Measurements from ENCODE around the gene GH1.
A peak's percentile ranks its signal among the peaks of the same experiment; 100 is the strongest.
"Not testable (repeated sequence)": the region's sequence is repeated elsewhere in the genome, so short reads cannot be mapped to it uniquely, and the experiment has no call there.

The GH1 gene

DNA sequence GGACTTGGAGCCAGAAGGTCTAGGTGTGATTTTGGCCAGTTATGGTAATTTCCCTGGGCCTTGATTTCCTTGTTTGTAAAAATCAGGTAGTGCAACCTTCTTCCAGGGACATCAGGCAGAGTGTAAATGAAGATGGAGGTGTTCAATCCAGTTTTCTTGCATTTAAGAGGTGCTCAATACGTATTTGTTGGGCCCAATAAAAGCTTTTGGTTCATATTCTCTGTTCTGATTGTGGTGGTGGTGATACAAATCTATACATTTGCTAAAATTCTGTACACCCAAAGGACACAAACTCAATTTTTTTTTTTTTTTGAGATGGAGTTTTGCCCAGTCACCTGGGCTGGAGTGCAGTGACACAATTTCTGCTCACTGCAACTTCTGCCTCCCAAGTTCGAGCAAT is 7.5 kb upstream of the GH1 start:
- no peak for DNase-seq (ENCODE audit: low read depth)

DNA sequence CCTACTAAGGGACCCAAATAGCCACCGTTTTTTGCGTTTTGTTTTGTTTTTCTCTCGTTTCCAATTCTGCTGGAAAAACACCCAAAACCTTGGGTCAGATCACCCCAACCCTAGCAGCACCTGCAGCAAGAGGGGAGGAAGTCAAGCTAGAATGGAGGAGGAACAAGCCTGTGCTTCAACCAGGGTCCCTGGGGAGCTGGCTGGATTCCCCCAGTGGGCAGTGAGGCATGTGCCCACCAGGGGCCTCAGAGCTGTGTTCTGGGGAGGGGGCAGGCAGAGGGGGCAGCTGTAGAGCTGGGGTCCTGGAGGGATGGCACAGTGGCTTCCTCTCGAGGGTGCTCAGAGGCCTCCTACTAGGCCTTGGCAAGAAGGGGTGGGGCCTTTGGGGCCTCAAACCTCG is 7.0 kb upstream of the GH1 start:
- DNase-seq (ENCODE audit: low read depth): no peak

DNA sequence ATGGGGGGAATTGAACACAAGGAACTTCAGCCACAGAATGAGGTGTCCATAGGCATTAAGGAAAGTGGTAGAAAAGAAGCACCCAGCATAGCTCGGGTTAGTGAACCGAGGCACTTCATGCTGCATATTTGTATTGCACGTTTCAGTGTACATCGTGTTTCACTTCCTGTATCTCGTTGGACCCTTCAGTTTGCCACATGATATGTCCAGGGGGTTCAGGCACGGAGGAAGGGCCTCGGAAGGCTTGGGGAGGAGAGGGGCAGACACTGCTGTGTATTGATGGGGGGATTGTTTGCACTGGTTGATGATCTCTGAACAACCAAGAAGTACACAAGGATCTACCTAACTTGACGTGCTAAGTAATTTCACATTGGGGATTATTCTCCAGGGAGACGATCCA is 3.8 kb upstream of the GH1 start:
- not testable (repeated sequence) for DNase-seq (ENCODE audit: low read depth)

DNA sequence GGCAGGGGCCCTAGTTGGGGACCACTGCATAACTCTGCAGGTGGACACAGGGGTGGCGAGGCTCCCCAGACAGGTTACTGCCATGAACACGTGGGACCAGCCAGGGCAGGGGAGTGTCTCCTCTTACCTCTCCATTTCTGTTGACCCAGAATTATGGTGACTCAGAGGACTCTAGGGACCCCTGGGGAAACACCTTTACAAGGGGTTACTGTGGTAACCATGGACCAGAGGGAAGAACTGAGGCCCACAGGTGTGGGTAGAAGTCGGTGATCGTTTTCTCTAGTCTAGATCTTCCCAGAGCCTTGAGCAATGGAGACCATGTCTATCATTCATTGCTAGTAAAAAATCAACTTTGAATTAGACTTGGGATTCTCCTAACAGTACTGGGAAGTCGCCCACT is 2.1 kb upstream of the GH1 start:
- not testable (repeated sequence) for DNase-seq (ENCODE audit: low read depth)

DNA sequence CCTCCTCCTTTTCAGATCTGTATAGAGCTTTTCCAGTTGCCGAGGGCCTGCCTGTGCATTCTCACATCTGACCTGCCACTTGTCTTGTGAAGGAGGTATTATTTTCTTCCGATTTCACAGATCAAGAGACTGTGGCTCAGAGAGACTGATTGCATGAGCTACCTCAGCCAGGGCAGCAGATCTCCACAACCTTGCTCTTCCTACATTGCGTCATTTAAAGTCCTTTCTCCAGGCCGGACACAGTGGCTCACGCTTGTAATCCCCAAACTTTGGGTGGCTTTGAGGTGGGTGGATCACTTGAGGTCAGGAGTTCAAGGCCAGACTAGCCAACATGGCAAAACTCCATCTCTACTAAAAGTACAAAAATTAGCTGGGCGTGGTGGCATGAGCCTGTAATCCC is 1.4 kb upstream of the GH1 start:
- peak; percentile 6 for DNase-seq (ENCODE audit: low read depth)

DNA sequence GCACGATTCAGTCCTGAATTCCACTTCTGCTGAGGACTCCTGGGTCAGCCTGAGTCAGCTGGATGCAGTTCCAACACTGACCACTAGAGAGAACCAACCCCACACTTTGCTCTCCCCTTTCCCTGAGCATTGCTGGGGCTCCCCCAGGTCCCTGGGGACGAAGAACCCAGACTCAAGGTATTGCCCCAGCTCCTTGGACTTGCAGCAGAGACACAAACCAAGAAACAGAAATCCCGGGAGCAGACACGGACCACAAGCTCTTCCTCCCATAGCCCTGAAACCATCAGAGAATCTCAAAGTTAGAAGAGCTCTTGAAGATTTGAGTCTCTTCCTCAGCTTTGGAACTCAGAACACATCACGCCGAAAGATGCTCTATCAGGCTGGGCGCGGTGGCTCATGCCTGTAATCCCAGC is 678 bp upstream of the GH1 start:
- peak; percentile 39 for DNase-seq (ENCODE audit: low read depth)

DNA sequence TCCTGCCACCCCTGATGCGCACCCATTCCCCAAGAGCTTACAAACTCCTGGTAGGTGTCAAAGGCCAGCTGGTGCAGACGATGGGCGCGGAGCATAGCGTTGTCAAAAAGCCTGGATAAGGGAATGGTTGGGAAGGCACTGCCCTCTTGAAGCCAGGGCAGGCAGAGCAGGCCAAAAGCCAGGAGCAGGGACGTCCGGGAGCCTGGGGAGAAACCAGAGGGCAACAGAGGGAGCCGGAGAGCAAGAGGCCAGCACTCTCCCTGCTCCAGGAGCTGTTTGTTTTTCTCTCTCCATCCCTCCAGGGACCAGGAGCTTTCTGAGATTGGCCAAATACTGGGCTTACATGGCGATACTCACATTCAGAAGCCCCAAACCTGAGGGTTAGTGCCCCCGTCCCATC is 334 bp downstream of the GH1 start:
- DNase-seq (ENCODE audit: low read depth): no peak

DNA sequence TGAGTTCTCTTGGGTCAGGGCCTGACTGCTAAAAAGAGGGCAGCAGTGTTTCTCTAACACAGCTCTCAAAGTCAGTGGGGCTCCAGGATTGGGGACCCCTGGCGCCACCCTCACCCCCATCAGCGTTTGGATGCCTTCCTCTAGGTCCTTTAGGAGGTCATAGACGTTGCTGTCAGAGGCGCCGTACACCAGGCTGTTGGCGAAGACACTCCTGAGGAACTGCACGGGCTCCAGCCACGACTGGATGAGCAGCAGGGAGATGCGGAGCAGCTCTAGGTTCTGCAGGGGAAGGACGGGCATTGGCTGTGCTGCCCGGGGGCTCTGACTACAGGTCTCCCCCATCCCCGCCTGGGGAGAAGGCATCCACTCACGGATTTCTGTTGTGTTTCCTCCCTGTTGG is 993 bp downstream of the GH1 start:
- DNase-seq (ENCODE audit: low read depth): no peak

DNA sequence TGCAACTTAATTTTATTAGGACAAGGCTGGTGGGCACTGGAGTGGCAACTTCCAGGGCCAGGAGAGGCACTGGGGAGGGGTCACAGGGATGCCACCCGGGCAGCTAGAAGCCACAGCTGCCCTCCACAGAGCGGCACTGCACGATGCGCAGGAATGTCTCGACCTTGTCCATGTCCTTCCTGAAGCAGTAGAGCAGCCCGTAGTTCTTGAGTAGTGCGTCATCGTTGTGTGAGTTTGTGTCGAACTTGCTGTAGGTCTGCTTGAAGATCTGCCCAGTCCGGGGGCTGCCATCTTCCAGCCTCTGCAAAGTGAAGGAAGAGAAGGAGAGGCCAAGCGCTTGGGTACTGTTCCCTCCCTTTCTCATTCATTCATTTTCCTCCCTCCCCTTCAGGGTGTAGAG is 1.4 kb downstream of the GH1 start:
- DNase-seq (ENCODE audit: low read depth): not testable (repeated sequence)

DNA sequence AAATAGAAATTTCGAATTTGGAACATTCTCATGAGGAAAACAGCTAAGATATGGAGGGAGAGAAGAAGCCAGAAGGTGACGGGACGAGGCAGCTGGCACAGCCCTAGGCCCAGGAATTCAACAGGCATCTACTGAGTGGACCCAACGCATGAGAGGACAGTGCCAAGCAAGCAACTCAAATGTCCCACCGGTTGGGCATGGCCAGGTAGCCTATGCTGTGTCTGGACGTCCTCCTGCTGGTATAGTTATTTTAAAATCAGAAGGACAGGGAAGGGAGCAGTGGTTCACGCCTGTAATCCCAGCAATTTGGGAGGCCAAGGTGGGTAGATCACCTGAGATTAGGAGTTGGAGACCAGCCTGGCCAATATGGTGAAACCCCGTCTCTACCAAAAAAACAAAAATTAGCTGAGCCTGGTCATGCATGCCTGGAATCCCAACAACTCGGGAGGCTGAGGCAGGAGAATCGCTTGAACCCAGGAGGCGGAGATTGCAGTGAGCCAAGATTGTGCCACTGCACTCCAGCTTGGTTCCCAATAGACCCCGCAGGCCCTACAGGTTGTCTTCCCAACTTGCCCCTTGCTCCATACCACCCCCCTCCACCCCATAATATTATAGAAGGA is 2.0 kb downstream of the GH1 start:
- DNase-seq (ENCODE audit: low read depth): no peak

DNA sequence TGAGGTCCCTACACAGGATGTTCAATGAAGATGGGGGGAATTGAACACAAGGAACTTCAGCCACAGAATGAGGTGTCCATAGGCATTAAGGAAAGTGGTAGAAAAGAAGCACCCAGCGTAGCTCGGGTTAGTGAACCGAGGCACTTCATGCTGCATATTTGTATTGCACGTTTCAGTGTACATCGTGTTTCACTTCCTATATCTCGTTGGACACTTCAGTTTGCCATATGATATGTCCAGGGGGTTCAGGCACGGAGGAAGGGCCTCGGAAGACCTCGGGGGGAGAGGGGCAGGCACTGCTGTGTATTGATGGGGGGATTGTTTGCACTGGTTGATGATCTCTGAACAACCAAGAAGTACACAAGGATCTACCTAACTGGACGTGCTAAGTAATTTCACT is 2.9 kb downstream of the GH1 start:
- DNase-seq (ENCODE audit: low read depth): not testable (repeated sequence)

DNA sequence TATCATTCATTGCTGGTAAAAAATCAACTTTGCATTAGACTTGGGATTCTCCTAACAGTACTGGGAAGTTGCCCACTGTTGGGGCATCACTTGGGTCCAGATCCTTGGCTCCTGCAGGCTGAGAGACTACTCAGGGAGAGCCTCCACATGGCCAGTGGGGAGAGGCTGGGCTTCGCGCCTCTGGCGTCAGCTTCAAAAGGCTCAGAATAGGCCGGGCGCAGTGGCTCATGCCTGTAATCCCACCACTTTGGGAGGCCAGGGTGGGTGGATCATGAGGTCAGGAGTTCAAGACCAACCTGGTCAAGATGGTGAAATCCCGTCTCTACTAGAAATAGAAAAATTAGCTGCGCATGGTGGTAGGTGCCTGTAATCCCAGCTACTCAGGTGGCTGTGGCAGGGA is 4.2 kb downstream of the GH1 start:
- no peak for DNase-seq (ENCODE audit: low read depth)

DNA sequence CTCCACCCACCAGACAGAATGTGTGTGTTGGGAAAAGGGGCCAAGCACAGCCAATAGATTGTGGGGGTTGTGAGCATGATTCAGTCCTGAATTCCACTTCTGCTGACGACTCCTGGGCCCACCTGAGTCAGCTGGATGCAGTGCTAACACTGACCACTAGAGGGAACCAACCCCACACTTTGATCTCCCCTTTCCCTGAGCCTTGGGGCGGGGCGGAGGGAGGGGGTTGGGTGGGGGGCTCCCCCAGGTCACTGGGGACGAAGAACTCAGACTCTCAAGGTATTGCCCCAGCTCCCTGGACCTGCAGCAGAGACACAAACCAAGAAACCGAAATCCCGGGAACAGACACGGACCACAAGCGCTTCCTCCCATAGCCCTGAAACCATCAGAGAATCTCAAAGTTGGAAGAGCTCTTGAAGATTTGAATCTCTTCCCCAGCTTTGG is 7.0 kb downstream of the GH1 start:
- peak; percentile 13 for DNase-seq (ENCODE audit: low read depth)

DNA sequence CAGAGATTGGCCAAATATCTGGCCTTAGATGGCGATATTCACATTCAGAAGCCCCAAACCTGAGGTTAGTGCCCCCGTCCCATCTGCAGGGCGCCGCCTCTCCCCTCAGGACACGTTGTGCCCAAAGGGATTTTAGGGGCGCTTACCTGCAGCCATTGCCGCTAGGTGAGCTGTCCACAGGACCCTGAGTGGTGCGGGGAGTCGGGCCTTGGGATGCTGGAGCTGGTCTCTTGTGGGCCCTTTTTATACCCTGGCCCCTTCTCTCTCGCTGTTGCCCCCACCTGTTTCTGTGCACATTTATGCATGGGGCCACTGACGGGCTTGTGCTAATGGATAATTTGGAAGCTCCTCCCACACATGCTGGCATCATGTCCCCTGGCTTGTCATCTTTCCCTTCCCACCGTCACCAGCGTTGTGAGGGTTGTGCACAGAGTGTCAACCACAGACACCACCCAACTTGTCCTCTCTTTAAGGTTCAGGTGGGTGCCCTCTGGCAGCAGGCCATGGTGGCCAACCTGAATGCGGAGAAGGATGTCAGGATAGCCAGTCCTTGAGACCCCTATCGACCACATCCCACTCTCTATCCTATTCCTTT is 7.5 kb downstream of the GH1 start, which contains the start of gene CSHL1:
Gene CSHL1, minus strand, starts transcription at position 218 of the 595 bp plus-strand sequence. Its CDS starts 62 bp downstream, at position 156.
- no peak for DNase-seq (ENCODE audit: low read depth)

DNA sequence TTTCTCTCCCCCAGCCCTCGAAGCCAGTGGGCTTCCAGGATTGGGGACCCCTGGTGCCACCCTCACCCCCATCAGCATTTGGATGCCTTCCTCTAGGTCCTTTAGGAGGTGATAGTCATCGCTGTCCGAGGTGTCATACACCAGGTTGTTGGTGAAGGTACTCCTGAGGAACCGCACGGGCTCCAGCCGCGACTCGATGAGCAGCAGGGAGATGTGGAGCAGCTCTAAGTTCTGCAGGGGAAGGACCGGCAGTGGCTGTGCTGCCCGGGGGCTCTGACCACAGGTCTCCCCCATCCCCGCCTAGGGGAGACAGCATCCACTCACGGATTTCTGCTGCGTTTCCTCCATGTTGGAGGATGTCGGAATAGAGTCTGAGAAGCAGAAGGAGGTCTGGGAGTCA is 8.5 kb downstream of the GH1 start:
- no peak for DNase-seq (ENCODE audit: low read depth)

DNA sequence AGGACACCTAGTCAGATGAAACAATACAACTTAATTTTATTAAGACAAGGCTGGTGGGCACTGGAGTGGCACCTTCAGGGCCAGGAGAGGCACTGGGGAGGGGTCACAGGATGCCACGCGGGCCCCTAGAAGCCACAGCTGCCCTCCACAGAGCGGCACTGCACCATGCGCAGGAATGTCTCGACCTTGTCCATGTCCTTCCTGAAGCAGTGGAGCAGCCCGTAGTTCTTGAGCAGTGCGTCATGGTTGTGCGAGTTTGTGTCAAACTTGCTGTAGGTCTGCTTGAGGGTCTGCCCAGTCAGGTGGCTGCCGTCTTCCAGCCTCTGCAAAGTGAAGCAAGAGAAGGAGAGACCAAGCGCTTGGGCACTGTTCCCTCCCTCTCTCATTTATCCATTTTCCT is 9.1 kb downstream of the GH1 start:
- not testable (repeated sequence) for DNase-seq (ENCODE audit: low read depth)

DNA sequence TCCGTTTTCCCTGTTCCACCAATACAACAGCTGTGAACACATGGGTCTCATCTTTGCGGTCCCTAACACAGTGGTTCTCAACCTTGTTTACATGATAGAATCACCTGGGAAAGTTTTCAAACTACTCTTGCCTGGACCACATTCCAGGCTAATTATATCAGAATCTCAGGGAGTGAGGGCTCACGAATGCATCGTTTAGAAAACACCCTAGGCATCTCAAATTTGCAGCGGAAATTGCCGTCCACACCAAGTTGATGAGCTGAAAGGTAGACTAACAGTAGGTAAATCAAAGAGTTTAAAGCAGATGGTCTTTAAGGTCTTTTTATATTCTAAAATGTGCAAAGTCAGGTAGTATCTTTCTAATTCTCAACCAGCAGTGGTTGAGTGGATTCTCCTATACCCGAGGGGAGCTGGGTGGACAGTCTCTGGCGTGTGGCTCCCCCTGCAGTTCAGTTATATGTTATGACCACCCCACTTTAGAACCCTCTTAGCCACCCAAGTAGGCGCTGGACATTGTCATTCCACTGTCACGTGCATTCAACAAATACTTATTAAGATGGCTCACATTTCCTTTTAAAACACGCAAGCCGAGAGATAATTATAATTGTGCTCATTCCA is 11.4 kb downstream of the GH1 start:
- peak; percentile 12 for DNase-seq (ENCODE audit: low read depth)

DNA sequence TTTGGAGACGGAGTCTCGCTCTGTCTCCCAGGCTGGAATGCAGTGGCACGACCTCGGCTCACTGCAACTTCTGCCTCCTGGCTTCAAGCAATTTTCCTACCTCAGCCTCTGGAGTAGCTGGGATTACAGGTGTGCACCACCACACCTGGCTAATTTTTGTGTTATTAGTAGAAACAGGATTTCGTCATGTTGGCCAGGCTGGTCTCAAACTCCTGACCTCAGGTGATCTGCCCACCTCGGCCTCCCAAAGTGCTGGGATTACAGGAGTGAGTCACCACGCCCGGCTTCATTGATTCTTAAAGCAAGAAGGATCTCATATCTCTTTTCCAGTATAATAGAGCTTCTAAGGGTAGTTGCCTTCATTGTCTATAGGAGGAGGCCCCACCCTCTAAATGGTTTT is 13.8 kb downstream of the GH1 start:
- DNase-seq (ENCODE audit: low read depth): not testable (repeated sequence)

DNA sequence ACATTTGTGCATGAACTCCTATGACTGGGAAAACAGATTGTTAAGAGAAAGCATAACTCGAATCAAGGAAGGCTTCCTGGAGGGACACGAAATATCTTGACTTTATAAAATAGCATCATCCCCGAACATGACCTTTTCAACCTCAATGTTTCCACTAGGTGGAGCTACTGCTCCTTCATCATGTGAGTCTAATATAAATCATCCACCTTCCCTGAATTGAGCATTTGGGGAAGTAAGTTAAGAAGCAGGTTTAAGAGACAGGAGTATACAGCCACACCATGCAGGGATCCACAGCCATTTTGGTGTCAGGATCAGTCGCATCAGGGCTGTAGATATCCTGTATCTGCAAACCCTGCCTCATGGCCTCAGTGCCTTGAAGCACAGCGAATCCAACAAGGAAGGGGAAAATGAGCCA is 14.8 kb downstream of the GH1 start:
- not testable (repeated sequence) for DNase-seq (ENCODE audit: low read depth)

DNA sequence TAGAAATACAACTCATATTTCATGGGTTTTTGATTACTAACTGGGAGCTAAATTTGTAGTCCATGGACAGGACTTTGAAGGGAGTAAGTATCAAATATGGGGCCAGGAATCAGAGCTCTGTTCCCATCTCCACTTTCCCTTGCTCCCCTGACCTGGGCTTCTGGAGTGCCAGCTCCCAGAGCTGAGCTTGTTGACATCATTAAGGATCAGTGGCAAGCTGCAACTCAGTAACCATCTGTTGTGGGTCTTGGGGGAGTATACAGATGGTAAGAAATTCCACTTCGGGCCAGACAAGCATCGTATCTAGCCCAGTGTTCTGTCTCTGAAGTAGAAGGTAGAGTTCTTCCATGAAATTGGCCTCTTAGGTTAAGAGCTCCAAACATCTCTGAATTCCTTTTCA is 16.7 kb downstream of the GH1 start:
- DNase-seq (ENCODE audit: low read depth): not testable (repeated sequence)

DNA sequence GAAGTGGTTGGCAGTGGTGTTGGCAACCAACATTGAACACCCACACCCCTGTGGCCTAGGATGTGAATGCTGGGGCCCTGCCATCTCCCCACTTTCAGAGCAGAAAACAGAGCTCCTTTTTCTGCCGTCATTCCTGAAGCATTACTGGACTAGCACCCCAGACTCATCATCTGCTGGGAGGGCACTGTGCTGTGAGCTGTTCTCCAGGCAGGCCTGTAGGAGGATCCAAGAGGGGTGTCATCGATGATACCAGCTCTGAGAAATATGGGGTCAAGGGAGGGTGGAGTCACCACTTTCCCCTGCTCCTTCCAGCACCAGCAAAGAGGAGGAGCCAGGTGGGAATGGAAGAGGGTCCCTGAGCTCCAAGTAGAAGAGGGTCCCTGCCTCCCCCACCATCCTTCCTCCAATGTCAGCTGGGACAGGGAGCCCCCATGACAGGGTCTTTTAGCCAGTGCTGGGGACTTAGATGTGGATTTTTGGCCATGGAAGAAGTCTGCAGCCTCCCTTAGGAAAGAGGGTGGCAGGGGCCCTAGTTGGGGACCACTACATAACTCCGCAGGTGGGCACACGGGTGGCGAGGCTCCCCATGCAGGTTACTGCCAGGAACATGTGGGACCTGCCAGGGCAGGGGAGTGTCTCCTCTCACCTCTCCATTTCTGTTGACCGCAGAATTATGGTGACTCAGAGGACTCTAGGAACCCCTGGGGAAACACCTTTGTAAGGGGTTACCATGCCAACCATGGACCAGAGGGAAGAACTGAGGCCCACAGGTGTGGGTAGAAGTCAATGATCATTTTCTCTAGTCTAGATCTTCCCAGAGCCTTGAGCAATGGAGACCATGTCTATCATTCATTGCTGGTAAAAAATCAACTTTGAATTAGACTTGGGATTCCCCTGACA is 19.5 kb downstream of the GH1 start:
- DNase-seq (ENCODE audit: low read depth): peak; percentile 24

DNA sequence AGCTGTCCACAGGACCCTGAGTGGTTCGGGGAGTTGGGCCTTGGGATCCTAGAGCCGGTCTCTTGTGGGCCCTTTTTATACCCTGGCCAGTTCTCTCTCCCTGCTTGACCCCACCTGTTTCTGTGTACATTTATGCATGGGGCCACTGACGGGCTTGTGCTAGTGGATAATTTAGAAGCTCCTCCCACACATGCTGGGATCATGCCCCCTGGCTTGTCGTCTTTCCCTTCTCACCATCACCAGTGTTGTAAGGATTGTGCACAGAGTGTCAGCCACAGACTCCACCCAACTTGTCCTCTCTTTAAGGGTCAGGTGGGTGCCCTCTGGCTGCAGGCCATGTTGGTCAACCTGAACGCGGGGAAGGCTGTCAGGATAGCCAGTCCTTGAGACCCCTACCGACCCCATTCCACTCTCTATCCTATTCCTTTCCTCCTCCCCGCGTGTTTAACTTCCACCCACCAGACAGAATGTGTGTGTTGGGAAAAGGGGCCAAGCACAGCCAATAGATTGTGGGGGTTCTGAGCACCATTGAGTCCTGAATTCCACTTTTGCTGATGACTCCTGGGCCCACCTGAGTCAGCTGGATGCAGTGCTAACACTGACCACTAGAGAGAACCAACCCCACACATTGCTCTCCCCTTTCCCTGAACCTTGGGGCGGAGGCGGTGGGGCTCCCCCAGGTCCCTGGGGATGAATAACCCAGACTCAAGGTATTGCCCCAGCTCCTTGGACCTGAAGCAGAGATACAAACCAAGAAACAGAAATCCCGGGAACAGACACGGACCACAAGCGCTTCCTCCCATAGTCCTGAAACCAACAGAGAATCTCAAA is 21.9 kb downstream of the GH1 start, which contains the start of gene CSH1:
Gene CSH1, minus strand, starts transcription at position 51 of the 831 bp plus-strand sequence. CDS start 63 bp downstream, outside the sequence.
- DNase-seq (ENCODE audit: low read depth): not testable (repeated sequence)

Measured in amniotic epithelial cell (primary cell).